ENCODE data around the gene ZFC3H1. TPM values are rescaled to one million over a fixed set of nuclear protein-coding genes. Genes with fewer than 3 reads are reported as not detected.

The ZFC3H1 gene
- total and polyA plus RNA-seq, 9 of the 15 experiments (the other 6 are each of a cell fraction or from before 2014, with no cell fraction given): 14.8 to 80.5 (median 22.1) TPM

DNA sequence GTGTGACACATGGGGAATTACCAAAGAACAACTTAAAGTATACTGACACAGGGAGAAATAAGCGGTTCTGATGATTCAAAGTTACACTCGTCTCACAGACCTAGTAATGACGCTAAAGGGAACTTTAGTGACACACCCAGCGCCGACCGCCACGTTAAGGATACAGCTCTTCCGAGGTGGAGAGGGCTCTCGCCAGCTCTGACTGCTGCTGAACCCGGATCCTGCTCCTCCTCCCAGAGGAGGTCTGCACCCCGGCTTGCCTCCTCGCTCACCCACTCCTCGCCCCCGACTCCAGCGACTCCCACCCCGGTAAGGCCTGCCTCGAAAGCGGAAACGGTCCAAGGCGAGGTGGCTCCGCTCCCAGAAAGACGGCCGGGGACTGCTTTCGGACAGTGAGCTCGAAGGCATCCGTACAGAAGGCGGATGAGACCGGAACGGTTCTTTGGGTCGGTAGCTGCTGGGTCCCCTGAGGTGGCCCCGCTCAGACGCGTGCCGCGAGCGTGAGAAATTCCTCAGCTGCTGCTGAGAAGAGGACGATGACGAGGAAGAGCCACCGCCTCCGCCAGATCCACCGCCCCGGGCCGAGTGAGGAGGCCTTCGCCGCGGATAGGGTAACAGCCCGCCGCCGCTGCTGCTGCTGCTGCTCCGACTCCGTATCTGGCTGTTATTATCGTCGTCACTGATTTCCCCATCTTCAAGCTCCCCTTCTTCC is 643 bp downstream of the ZFC3H1 start (continued):
- TF ChIP-seq, protein P1, sequence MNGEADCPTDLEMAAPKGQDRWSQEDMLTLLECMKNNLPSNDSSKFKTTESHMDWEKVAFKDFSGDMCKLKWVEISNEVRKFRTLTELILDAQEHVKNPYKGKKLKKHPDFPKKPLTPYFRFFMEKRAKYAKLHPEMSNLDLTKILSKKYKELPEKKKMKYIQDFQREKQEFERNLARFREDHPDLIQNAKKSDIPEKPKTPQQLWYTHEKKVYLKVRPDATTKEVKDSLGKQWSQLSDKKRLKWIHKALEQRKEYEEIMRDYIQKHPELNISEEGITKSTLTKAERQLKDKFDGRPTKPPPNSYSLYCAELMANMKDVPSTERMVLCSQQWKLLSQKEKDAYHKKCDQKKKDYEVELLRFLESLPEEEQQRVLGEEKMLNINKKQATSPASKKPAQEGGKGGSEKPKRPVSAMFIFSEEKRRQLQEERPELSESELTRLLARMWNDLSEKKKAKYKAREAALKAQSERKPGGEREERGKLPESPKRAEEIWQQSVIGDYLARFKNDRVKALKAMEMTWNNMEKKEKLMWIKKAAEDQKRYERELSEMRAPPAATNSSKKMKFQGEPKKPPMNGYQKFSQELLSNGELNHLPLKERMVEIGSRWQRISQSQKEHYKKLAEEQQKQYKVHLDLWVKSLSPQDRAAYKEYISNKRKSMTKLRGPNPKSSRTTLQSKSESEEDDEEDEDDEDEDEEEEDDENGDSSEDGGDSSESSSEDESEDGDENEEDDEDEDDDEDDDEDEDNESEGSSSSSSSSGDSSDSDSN (IDR thresholded peaks at IDR 0.05; ENCODE audit: borderline replicate concordance in 1 of 2, low read depth in 2 of 2, low read length in 2 of 2): peak; percentile 14 to 19; a peak in 1 of 4 replicates
- TF ChIP-seq GABPA (tag; conservative IDR thresholded peaks at IDR 0.05; ENCODE audit: low read depth): no peak
- TF ChIP-seq PHB2 (IDR thresholded peaks at IDR 0.05; ENCODE audit: low read depth): no peak
- TF ChIP-seq ZC3H4 (CRISPR knock-in tag; IDR thresholded peaks at IDR 0.05; ENCODE audit: borderline replicate concordance): peak; percentile 41; the same call in 1 of the 2 replicates
- no peak for TF ChIP-seq STAG1 (CRISPR knock-in tag; IDR thresholded peaks at IDR 0.05; ENCODE audit: borderline replicate concordance)
- TF ChIP-seq DIDO1 (tag; IDR thresholded peaks at IDR 0.05; ENCODE audit: low read depth): no peak
- TF ChIP-seq TCF7L2 (IDR thresholded peaks at IDR 0.05; ENCODE audit: low read depth, low read length): no peak
- TF ChIP-seq CAMTA2 (CRISPR knock-in tag; conservative IDR thresholded peaks at IDR 0.05): no peak
- TF ChIP-seq, protein P2, sequence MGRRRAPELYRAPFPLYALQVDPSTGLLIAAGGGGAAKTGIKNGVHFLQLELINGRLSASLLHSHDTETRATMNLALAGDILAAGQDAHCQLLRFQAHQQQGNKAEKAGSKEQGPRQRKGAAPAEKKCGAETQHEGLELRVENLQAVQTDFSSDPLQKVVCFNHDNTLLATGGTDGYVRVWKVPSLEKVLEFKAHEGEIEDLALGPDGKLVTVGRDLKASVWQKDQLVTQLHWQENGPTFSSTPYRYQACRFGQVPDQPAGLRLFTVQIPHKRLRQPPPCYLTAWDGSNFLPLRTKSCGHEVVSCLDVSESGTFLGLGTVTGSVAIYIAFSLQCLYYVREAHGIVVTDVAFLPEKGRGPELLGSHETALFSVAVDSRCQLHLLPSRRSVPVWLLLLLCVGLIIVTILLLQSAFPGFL (CRISPR knock-in tag; IDR thresholded peaks at IDR 0.05): no peak
- TF ChIP-seq, protein P3, sequence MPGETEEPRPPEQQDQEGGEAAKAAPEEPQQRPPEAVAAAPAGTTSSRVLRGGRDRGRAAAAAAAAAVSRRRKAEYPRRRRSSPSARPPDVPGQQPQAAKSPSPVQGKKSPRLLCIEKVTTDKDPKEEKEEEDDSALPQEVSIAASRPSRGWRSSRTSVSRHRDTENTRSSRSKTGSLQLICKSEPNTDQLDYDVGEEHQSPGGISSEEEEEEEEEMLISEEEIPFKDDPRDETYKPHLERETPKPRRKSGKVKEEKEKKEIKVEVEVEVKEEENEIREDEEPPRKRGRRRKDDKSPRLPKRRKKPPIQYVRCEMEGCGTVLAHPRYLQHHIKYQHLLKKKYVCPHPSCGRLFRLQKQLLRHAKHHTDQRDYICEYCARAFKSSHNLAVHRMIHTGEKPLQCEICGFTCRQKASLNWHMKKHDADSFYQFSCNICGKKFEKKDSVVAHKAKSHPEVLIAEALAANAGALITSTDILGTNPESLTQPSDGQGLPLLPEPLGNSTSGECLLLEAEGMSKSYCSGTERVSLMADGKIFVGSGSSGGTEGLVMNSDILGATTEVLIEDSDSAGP (CRISPR knock-in tag; IDR thresholded peaks at IDR 0.05): no peak
- no peak for TF ChIP-seq SNIP1 (IDR thresholded peaks at IDR 0.05; ENCODE audit: low read depth)
- TF ChIP-seq ZNF764 (CRISPR knock-in tag; IDR thresholded peaks at IDR 0.05; ENCODE audit: low read depth): no peak
- 0 out of 2 replicates have a peak, but pooled peaks have one; percentile 22 for TF ChIP-seq ETV5 (CRISPR knock-in tag; IDR thresholded peaks at IDR 0.05; ENCODE audit: low read depth)
- no peak for TF ChIP-seq OTX1 (CRISPR knock-in tag; IDR thresholded peaks at IDR 0.05)
- TF ChIP-seq ETV1 (tag; conservative IDR thresholded peaks at IDR 0.05; ENCODE audit: low read depth): peak; percentile 43; the same call in 1 of the 2 replicates
- no peak for TF ChIP-seq SP2 (IDR thresholded peaks at IDR 0.05; ENCODE audit: extremely low read depth, low read depth, low read length, poor library complexity, severe bottlenecking)
- no peak; the same call in 1 of the 2 replicates for TF ChIP-seq CBFB (CRISPR knock-in tag; IDR thresholded peaks at IDR 0.05)
- peak; percentile 63; the same call in 1 of the 2 replicates for TF ChIP-seq BHLHE40 (IDR thresholded peaks at IDR 0.05; ENCODE audit: low read length)
- no peak for TF ChIP-seq SETDB1 (IDR thresholded peaks at IDR 0.05; ENCODE audit: low read length)
- TF ChIP-seq BCOR (IDR thresholded peaks at IDR 0.05): no peak
- no peak for TF ChIP-seq POLR2AphosphoS2 (IDR thresholded peaks at IDR 0.05; ENCODE audit: low read length)
- TF ChIP-seq ZNF143 (CRISPR knock-in tag; IDR thresholded peaks at IDR 0.05): 0 out of 2 replicates have a peak, but pooled peaks have one; percentile 38
- no peak for TF ChIP-seq ETS2 (tag; IDR thresholded peaks at IDR 0.05; ENCODE audit: borderline replicate concordance, poor library complexity, severe bottlenecking)
- no peak for TF ChIP-seq BRD4 (IDR thresholded peaks at IDR 0.05)
- TF ChIP-seq KAT7 (CRISPR knock-in tag; IDR thresholded peaks at IDR 0.05; ENCODE audit: borderline replicate concordance): peak; percentile 67; the same call in 1 of the 2 replicates

Data from K562 (cell line).